ENCODE data around the gene CABLES1. TPM values are rescaled to one million over a fixed set of nuclear protein-coding genes. Genes with fewer than 3 reads are reported as not detected.
A peak's percentile ranks its signal among the peaks of the same experiment; 100 is the strongest.

The CABLES1 gene
- total and polyA plus RNA-seq, 2 of the 8 experiments (the other 6 are each of a cell fraction or from before 2014, with no cell fraction given), result 9.2 to 26.4 TPM

GRCh38 chr18:23189099-23189498, 53.8 kb downstream of the CABLES1 start:
- H3K4me3 ChIP-seq (ENCODE audit: extremely low read depth in 1 of 4, insufficient read depth in 2 of 4, low read depth in 3 of 4, low read length in 4 of 4), result no peak overlapping the region
- H3K36me3 ChIP-seq (ENCODE audit: control insufficient read depth in 2 of 4, insufficient read depth in 4 of 4, low read length in 3 of 4), result peaks cover 0 to 5% (median 2%) of the 10 kb centered on the region in 4 experiments; a peak in 1 of 8 replicates
- no peak overlapping the region for H4K5ac ChIP-seq (ENCODE audit: insufficient read length, low read depth, low read length)
- H3K4me1 ChIP-seq (replicated peaks in 1 of 4; ENCODE audit: control insufficient read depth in 3 of 4, insufficient read depth in 4 of 4, low read length in 3 of 4), result peaks cover 0 to 7% (median under 1%) of the 10 kb centered on the region in 4 experiments; a peak in 4 of 7 replicates
- H3K4me2 ChIP-seq (ENCODE audit: insufficient read depth in 1 of 2, low read depth in 2 of 2, low read length in 2 of 2), result no peak overlapping the region
- H2BK5ac ChIP-seq (ENCODE audit: low read depth, low read length), result 0 out of 2 replicates have a peak overlapping the region, but pooled peaks have one; percentile 3
- no peaks in the 10 kb centered on the region for H4K20me1 ChIP-seq (replicated peaks in 1 of 2; ENCODE audit: control insufficient read depth in 1 of 2, insufficient read depth in 2 of 2, low read length in 2 of 2)
- H2AK5ac ChIP-seq (ENCODE audit: low read depth, low read length), result no peak overlapping the region
- H2BK15ac ChIP-seq (ENCODE audit: low read length), result no peak overlapping the region
- ChIA-PET POLR2A (ENCODE audit: partially characterized antibody) (no interaction called here), CTCF (ENCODE audit: partially characterized antibody) (no interaction called here)
- no peaks in the 10 kb centered on the region; the same call in 1 of the 2 replicates for H3K23me2 ChIP-seq (ENCODE audit: low read depth, low read length)
- H3K9me3 ChIP-seq (ENCODE audit: insufficient read depth in 2 of 2, low read depth in 1 of 2, low read length in 1 of 2), result no peaks in the 10 kb centered on the region
- H4K91ac ChIP-seq (replicated peaks; ENCODE audit: insufficient read length, low read length), result no peak overlapping the region
- H3K79me1 ChIP-seq (ENCODE audit: low read depth, low read length), result peaks cover 10% of the 10 kb centered on the region; the same call in 1 of the 2 replicates
- H3K27me3 ChIP-seq (replicated peaks in 1 of 4; ENCODE audit: control insufficient read depth in 3 of 4, extremely low read depth in 1 of 4, insufficient read depth in 3 of 4, low read length in 3 of 4), result no peaks in the 10 kb centered on the region
- no peak overlapping the region for H3K23ac ChIP-seq (ENCODE audit: insufficient read length)
- H2BK20ac ChIP-seq (ENCODE audit: low read length), result no peak overlapping the region
- H3K4ac ChIP-seq (replicated peaks; ENCODE audit: insufficient read length, low read depth, low read length), result no peak overlapping the region
- H3K9ac ChIP-seq (replicated peaks in 1 of 4; ENCODE audit: extremely low read depth in 1 of 4, low read depth in 3 of 4, low read length in 3 of 4), result no peak overlapping the region
- no peak overlapping the region for H3K18ac ChIP-seq (ENCODE audit: extremely low read depth, low read length)
- H2BK120ac ChIP-seq (replicated peaks; ENCODE audit: low read depth, low read length), result no peak overlapping the region
- no peak overlapping the region for H2AFZ ChIP-seq (ENCODE audit: low read length)
- no peak overlapping the region for H3K27ac ChIP-seq (ENCODE audit: low read depth, low read length)
- H4K8ac ChIP-seq (ENCODE audit: extremely low read depth, insufficient read depth, low read length), result no peak overlapping the region
- 92% methylated on average over 7 of the region's 7 CpGs; no CpG with 5 or more reads in 1 of the 2 experiments for WGBS, 2 experiments (ENCODE audit: extremely low coverage in 1 of 2, insufficient coverage in 1 of 2, insufficient read length in 1 of 2, insufficient replicate concordance in 2 of 2, low coverage in 1 of 2, low lambda C conversion rate in 2 of 2, missing lambda C conversion rate in 1 of 2)
- DNase-seq (ENCODE audit: low read depth in 1 of 2, low spot score in 2 of 2), result no peak
- no peak overlapping the region for H3K14ac ChIP-seq (ENCODE audit: insufficient read length)
- no peak for FAIRE-seq
- H3K56ac ChIP-seq (replicated peaks; ENCODE audit: insufficient read length, low read depth, low read length), result no peak overlapping the region
- peaks cover 0 to 29% of the 10 kb centered on the region in 2 experiments; a peak in 2 of 4 replicates for H3K79me2 ChIP-seq (ENCODE audit: control insufficient read depth in 1 of 2, insufficient read depth in 2 of 2, low read length in 2 of 2)
- H2BK12ac ChIP-seq (ENCODE audit: low read depth, low read length), result no peak overlapping the region
- TF ChIP-seq TAF7 (optimal IDR thresholded peaks at IDR 0.05; ENCODE audit: borderline replicate concordance, low read depth, low read length) (no peak), KDM5A (IDR thresholded peaks at IDR 0.05; ENCODE audit: low read length) (no peak), PHF8 (conservative IDR thresholded peaks at IDR 0.05; ENCODE audit: low read depth, low read length) (no peak), JUND (IDR thresholded peaks at IDR 0.05; ENCODE audit: low read length) (no peak), SRF (IDR thresholded peaks at IDR 0.05; ENCODE audit: low read depth, low read length) (no peak), RFX5 (IDR thresholded peaks at IDR 0.05; ENCODE audit: borderline replicate concordance, low read depth, low read length) (no peak), EGR1 (IDR thresholded peaks at IDR 0.05; ENCODE audit: borderline replicate concordance, low read depth, low read length) (no peak), RNF2 (IDR thresholded peaks at IDR 0.05; ENCODE audit: borderline replicate concordance, low read depth, low read length, missing control alignments, poor library complexity, severe bottlenecking) (no peak), MAFK (IDR thresholded peaks at IDR 0.05; ENCODE audit: low read depth, low read length) (no peak), BCL11A (IDR thresholded peaks at IDR 0.05; ENCODE audit: low read depth in 2 of 2, low read length in 2 of 2) (no peak), TAF1 (IDR thresholded peaks at IDR 0.05; ENCODE audit: low read depth, low read length) (no peak), BACH1 (IDR thresholded peaks at IDR 0.05; ENCODE audit: low read length) (no peak), SAP30 (IDR thresholded peaks at IDR 0.05; ENCODE audit: insufficient read depth, insufficient replicate concordance, low read length) (no peak)
- TF ChIP-seq, protein P1, sequence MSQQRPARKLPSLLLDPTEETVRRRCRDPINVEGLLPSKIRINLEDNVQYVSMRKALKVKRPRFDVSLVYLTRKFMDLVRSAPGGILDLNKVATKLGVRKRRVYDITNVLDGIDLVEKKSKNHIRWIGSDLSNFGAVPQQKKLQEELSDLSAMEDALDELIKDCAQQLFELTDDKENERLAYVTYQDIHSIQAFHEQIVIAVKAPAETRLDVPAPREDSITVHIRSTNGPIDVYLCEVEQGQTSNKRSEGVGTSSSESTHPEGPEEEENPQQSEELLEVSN (IDR thresholded peaks at IDR 0.05), result no peak
